ENCODE results near the gene CC2D2B. TPM values are rescaled to one million over a fixed set of nuclear protein-coding genes. Genes with fewer than 3 reads are reported as not detected.

Gene CC2D2B
- total and polyA plus RNA-seq, 2 of the 13 experiments (the other 11 are each of a cell fraction or from before 2014, with no cell fraction given), result 0.20 TPM; not detected in 1

DNA sequence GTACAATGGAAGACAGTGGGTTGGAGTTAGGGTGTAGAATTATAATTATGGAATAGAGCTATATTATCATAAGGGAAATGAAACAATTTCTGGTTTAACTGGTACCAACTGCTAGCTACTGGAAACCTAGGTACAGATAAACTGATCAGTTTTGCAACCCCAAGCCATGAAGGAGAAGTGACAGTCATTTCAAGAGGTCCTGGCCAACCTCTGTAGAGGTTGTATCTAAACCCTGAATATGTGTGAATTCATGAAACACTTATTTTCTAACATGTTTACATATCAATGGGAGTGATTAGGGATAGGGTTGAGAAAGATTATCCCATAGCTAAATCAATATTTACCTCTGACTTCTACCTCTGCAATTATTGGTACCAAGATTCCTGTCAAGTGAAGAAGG lies 29.9 kb upstream of the CC2D2B start:
- TF ChIP-seq, protein P1, sequence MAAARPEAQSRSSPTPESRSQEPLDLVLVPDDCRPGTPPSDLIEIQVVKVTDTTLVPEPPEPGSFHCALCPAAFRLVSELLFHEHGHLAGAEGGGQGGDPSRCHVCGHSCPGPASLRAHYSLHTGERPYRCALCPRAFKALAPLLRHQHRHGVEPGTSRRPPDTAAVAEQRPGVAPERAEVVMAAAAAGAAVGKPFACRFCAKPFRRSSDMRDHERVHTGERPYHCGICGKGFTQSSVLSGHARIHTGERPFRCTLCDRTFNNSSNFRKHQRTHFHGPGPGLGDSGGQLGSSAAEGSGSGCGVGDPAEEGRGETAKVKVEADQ (CRISPR knock-in tag; IDR thresholded peaks at IDR 0.05; ENCODE audit: borderline replicate concordance), result no peak
- TF ChIP-seq SP1 (IDR thresholded peaks at IDR 0.05) (no peak), SP1 (CRISPR knock-in tag; IDR thresholded peaks at IDR 0.05) (no peak), GTF2F1 (IDR thresholded peaks at IDR 0.05; ENCODE audit: low read length) (no peak), IKZF4 (CRISPR knock-in tag; IDR thresholded peaks at IDR 0.05; ENCODE audit: borderline replicate concordance, low read depth, not compliant biosample characterization) (no peak), ZSCAN20 (CRISPR knock-in tag; IDR thresholded peaks at IDR 0.05; ENCODE audit: borderline replicate concordance) (no peak), RFXANK (CRISPR knock-in tag; IDR thresholded peaks at IDR 0.05) (no peak), RFX3 (CRISPR knock-in tag; IDR thresholded peaks at IDR 0.05) (no peak), HNF4G (IDR thresholded peaks at IDR 0.05; ENCODE audit: borderline replicate concordance, low read depth, low read length) (no peak), HNF4G (CRISPR knock-in tag; IDR thresholded peaks at IDR 0.05; ENCODE audit: borderline replicate concordance, low read depth) (no peak), ARNT (IDR thresholded peaks at IDR 0.05) (no peak), AHR (CRISPR knock-in tag; IDR thresholded peaks at IDR 0.05) (no peak), NCOR1 (IDR thresholded peaks at IDR 0.05; ENCODE audit: borderline replicate concordance, low read length) (no peak), ZNF225 (CRISPR knock-in tag; IDR thresholded peaks at IDR 0.05) (no peak), TP53 (CRISPR knock-in tag; conservative IDR thresholded peaks at IDR 0.05) (no peak), HOXA7 (CRISPR knock-in tag; IDR thresholded peaks at IDR 0.05) (no peak)
- TF ChIP-seq, protein P2, sequence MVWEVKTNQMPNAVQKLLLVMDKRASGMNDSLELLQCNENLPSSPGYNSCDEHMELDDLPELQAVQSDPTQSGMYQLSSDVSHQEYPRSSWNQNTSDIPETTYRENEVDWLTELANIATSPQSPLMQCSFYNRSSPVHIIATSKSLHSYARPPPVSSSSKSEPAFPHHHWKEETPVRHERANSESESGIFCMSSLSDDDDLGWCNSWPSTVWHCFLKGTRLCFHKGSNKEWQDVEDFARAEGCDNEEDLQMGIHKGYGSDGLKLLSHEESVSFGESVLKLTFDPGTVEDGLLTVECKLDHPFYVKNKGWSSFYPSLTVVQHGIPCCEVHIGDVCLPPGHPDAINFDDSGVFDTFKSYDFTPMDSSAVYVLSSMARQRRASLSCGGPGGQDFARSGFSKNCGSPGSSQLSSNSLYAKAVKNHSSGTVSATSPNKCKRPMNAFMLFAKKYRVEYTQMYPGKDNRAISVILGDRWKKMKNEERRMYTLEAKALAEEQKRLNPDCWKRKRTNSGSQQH (CRISPR knock-in tag; IDR thresholded peaks at IDR 0.05; ENCODE audit: low read depth), result no peak
- TF ChIP-seq, protein P3, sequence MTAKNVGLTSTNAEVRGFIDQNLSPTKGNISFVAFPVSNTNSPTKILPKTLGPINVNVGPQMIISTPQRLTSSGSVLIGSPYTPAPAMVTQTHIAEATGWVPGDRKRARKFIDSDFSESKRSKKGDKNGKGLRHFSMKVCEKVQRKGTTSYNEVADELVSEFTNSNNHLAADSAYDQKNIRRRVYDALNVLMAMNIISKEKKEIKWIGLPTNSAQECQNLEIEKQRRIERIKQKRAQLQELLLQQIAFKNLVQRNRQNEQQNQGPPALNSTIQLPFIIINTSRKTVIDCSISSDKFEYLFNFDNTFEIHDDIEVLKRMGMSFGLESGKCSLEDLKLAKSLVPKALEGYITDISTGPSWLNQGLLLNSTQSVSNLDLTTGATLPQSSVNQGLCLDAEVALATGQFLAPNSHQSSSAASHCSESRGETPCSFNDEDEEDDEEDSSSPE (CRISPR knock-in tag; IDR thresholded peaks at IDR 0.05), result no peak
- TF ChIP-seq, protein P4, sequence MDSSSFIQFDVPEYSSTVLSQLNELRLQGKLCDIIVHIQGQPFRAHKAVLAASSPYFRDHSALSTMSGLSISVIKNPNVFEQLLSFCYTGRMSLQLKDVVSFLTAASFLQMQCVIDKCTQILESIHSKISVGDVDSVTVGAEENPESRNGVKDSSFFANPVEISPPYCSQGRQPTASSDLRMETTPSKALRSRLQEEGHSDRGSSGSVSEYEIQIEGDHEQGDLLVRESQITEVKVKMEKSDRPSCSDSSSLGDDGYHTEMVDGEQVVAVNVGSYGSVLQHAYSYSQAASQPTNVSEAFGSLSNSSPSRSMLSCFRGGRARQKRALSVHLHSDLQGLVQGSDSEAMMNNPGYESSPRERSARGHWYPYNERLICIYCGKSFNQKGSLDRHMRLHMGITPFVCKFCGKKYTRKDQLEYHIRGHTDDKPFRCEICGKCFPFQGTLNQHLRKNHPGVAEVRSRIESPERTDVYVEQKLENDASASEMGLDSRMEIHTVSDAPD (CRISPR knock-in tag; IDR thresholded peaks at IDR 0.05), result no peak
- Histone ChIP-seq H3K4me3 (replicated peaks in 1 of 3; ENCODE audit: insufficient read depth in 1 of 3, low read depth in 2 of 3, low read length in 3 of 3) (no peak overlapping the region), H3K9ac (ENCODE audit: insufficient read depth, low read depth, low read length) (no peak overlapping the region), H3K4me1 (ENCODE audit: insufficient read depth, low read length) (no peaks in the 10 kb centered on the region), H3K36me3 (replicated peaks in 1 of 2; ENCODE audit: control insufficient read depth in 1 of 2, insufficient read depth in 2 of 2, low read length in 2 of 2) (peaks cover 4 to 6% of the 10 kb centered on the region in 2 experiments; a peak in 3 of 5 replicates), H4K20me1 (ENCODE audit: insufficient read depth, low read length) (no peaks in the 10 kb centered on the region), H3K9me3 (ENCODE audit: low read length) (no peaks in the 10 kb centered on the region), H2AFZ (ENCODE audit: low read length) (no peak overlapping the region), H3K27me3 (ENCODE audit: control insufficient read depth in 1 of 2, insufficient read depth in 2 of 2, low read length in 2 of 2) (no peaks in the 10 kb centered on the region; a peak in 1 of 5 replicates), H3K27ac (ENCODE audit: extremely low read length, insufficient read depth, low read length) (no peak overlapping the region), H3K4me2 (ENCODE audit: low read depth, low read length) (no peak overlapping the region), H3K79me2 (ENCODE audit: insufficient read depth, low read length) (no peaks in the 10 kb centered on the region)
- ATAC-seq, result no peak
- no peak for DNase-seq (ENCODE audit: low spot score)
- FAIRE-seq, result no peak
- intact Hi-C loops (cut with micrococcal nuclease; ENCODE audit: unreplicated experiment) (no loop called here), in situ Hi-C loops (cut with HindIII; ENCODE audit: extremely low pct_ligation_motif_present, low pct_unique_long_range_greater_than_20kb) (no loop called here)
- ChIA-PET POLR2A (no interaction called here), CTCF (ENCODE audit: low intra/inter-chr PET ratio, low total read pairs) (no interaction called here)
- BruUV-seq (replicated peaks), result no TSS peak
